HG02852 (cell line): ENCODE measurements around the gene ALK.

Experiments
- ATAC-seq: cut with Tn5 transposase; IDR thresholded peaks from one replicate; pipeline ENCODE4 v1.9.1; 2021; ENCODE audit warnings: mild to moderate bottlenecking, moderate library complexity; ENCODE audit not compliant: unreplicated experiment

ALK gene

DNA sequence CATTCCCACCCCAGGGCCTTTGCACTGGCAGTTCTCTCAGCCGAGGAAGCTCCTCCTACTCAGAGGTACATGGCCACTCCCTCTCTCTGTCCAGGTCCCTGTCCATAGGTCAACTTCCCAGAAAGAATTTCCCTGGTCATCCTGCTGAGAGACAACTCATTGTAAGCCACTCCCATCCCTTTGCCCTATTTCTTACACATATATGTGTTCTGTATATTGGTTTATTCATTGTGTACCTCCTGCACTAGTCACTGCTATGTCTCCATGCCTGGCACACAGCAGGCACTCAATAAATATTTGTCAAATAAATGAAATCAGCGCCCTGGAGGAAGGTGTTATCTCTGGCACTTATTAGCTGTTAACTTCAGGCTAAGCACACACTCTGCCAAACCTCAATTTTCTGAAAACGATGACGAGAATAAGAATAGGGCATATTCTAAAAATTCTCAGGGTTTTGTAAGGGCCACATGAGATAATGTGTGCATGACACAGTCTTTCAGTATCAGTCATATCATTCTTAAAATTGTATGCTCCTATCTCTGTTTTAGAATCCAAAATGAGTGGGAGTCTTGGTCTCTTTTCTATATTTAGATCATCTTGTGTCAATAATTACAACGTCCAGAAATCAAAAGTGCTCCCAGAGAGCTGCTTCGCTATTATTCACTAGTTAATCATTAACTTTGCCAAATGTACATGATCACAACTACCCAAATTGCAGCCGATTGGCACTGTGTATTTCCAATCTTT is 198.0 kb downstream of the ALK start:
- peak; percentile 82 for ATAC-seq

DNA sequence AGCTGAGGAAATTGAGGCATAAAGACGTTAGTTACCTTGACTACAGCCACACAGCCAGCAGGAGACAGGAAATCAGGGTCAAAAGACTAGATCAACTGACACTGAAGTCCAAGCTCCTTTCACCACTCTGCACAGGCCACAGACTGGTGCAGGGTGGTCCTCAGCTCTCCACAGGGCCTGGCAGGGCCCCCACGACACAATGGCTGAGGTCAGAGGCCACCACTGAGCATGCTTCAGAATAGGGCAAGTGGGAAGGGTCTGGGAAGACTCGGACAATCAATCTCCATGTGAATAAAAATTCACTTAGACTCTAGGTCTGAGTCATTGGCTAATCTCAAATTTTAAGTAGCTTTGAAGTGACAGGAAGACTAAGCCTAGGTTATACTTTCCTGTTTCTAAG is 201.7 kb downstream of the ALK start:
- ATAC-seq, result no peak

DNA sequence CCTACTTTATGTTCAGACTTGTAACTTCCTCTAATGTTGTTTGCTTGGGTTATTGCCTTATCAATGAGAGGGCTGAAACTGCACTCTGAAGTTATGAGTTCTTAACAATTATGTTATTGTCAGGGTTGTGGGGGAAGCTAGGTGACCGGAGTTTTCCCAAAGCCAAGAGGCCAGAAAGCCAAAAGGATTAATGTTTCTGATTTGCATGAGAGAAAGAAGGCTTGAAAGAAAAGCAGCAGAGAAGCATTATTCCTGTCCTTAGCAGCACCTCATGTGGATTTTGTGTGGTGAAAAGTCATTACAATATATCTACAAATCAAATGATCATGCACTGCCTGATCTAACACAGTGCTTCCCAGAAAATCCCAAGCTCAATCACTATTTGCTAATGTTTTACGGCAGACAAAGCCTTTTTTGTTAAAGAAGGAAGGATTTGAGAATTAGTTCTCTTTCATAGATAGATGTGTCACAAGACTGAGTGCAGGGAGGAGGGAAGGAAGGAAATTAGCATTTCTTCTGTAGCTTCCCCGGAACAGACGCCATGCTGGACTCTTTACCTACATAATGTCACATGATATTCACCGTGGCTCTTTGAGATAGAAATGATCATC is 203.2 kb downstream of the ALK start:
- no peak for ATAC-seq

DNA sequence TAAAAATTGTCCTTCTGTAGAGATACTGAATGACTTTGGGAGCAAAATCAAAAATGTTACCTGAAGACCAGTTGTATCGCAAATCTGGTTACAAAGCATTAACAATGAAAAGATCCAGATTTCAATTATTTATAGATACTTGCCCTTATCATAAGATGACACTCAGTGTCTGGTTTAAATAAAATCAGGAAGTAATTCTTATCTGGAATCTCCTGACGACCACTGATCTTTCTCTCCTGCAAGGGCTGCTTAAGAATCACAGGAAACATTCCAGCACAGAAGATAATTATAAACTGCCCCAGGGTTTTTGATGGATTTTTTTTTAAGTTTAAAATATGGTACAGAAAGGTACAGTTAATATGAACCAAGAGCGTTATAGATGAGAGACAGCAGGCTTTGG is 205.7 kb downstream of the ALK start:
- ATAC-seq, result no peak

DNA sequence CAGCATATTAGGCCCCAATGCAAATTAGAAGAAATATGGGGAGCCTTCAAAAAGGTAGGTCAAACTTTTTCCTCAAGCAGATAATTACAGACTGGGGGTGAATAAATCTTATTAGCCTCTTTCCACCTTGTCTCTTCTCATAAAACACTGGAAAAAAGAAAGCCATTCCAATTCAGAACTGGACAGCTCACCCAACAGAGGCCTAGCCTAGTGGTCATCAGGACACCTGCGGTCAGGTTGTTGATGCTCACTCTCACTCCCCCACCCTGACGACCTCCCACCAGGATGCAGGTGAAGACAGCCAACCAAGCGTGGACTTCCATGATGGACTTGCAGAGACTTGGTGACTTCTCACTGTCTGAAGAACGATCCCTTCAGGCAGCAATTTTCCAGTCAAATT is 207.1 kb downstream of the ALK start:
- ATAC-seq, result no peak

DNA sequence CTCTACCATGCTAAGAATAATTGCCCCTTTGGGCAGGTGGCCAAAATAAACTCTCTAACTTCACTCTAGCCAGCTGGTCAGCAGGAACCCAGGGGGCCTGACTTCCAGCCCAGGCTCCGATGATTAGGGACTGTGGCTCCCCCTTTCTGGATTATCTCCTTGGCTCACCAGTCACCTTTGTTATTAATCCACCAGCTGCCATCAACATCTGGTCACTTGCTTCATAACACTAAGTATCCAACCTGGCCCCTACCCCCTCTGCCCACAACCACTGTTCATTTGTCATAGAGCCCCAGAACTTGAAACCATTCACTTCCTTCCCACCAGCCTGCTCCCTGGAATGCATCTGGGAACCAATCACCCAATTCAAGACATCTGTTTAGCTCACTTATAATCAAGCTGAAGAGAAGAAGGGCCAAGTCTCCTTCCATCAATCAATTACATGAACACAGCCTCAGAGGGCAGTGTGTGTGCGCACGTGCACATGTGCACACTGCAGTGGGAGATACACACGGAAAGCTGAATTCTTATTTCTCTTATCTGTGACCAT is 215.1 kb downstream of the ALK start:
- no peak for ATAC-seq

DNA sequence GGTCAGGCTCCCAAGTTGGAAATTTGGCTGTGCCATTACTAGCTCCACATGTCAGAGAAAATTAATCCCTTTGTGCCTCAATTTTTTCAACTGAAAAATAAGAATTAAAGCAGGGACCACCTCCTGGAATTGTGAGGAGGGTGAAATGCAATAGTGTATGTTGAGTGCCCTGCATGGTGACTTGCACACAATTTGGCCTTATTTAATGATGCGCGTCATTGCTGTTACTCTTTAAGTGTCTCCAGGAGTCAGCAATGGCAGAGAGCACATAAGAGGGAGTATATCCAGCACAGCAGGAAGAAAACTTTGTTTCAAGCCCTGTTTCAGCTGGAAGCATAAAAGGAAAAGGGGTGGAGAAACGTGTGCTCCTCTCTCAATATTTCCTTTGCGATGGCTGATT is 215.8 kb downstream of the ALK start:
- ATAC-seq, result no peak

DNA sequence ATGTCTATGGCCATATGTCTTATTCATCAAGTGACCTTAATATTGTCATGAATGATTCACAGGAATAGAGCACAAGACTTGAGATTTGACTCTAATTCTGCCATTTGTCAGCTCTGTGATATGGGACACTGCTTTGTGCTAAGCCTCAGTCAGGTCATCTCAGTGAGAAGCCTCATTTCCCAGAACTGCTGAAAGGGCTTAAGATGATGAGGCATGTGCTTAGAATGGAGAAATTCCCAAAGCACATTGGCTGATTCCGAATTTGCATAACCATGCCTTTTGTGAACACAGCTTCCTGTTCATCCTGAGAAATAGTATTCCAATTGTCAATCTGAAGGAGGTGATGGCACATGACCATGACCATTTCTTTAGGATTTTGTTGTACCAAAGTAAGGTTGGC is 218.1 kb downstream of the ALK start:
- no peak for ATAC-seq

DNA sequence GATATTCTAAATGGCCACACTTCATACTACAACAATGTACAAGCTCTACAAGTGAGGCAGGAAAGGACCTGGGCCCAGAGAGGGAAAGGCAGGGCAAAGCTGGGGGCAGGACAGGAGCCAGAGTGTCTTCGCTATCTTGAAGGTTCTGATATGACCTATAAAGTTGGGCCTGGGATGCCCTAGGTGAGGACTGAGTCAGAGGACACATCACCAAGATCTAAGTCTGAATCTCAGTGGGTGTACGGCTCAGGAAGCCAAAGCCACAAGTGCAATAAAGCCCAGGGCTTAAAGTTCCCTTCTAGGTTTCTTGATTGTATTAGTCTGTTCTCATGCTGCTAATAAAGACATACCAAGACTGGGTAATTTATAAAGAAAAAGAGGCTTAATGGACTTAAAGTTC is 219.1 kb downstream of the ALK start:
- no peak for ATAC-seq

DNA sequence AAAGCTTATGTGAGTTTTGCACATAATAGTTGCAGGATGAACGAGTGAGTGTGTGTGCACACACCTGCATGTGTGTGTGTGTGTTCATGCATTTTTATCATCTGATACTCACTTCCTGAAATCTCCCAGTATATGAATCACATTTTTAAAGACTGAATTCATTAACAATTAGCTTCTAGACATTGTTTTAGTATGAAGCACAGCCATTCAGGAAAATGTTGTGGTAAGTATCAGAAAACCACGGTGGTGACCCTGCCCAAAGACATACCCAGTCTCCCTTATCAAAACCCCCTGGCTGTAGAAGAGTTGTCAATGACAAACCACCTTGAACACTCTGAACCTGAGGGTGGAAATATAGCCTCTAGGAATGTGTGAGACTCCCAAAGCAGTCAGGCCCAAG is 220.8 kb downstream of the ALK start:
- ATAC-seq, result no peak

DNA sequence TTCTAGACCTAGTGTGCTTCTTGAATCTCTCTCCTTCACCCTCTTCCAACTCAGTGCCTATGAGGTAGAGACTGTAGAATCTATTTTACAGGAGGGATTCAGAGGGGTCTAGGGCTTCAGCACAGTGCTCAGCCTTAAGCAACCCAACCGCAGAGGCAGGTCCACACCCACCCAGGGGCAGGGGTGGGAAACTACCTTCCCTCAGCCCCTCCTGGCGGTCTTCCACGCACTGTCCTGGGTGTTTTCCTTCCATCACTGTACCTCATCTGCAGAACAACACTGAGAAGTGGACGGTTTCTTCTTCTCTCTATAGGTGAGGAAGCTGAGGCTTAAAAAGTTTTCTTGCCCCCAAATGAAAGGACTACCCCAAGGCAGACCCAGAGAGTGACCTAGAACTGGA is 222.3 kb downstream of the ALK start:
- ATAC-seq, result no peak

DNA sequence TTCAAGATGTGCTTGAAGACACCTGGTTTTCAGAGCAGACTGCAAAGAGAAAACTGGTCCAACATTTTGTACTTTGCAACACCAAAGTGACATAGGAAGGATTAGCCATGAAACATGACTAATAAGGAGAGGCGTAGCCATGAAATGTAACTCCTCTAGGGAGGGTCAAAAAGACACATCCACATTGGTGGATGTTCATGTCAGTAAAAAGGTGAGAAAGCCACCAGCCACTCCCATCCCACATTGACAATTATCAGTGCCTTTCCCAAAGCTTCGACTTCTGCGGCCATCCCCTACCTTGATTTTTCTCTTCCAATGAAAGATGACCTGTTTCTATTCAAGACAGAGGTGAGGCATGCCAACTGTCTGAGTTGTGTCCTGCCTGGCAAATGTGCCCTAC is 223.2 kb downstream of the ALK start:
- ATAC-seq, result no peak

DNA sequence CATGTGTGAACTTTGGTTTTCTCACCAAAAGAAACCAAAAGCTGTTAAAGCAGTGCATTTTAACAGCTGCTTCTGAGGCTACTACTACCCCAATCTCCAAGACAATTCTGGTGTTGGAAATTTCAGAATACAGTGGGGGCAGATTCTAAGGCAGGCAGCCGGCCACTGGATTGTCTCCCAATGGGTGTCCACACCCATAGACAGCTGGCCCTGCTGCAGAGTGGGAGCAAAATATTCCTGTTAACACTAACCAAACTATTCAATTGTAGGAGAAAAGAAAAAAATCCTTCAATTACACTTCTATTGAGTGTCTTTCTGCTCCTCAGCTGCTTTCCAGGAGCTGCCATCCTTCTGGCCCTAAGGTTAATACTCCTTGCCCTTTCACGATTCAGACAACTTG is 223.7 kb downstream of the ALK start:
- no peak for ATAC-seq

DNA sequence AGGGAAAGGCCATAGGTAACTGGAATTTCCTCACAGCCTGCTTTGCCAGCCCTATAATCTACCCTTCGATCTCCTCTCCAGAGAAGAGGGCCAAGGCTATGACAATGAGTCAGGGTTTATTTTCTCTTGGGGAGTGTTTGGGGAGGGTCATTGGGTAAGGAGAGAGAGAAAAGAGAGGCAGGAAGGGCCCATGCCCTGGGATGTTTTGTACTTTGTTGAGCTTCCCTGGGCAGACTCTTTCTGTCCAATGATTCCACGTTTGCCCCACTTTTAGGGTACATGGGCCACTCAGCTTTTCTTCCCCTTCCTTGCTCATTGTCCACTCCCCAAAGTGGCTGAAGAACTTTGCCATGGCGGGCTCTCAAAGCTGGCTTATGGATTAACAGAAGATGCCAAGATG is 224.2 kb downstream of the ALK start:
- no peak for ATAC-seq

DNA sequence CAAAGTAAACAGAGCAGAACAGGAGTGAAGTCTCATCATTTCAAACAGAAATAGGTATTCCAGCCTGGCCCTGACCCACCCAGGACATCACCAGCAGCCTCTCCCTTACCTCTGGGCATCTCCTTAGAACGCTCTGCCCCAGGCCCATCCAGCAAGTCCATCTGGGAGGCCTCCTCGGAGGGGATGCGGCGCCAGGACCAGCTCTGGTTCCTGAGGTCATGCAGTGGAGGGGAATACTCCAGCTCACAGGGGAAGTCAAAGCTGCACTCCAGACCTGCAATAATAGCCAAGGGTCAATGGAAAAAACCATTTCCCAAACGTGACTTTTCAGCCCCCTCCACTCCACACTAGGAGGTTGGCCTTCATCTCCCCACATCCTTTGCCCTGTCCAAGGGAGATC is 226.6 kb downstream of the ALK start:
- no peak for ATAC-seq

DNA sequence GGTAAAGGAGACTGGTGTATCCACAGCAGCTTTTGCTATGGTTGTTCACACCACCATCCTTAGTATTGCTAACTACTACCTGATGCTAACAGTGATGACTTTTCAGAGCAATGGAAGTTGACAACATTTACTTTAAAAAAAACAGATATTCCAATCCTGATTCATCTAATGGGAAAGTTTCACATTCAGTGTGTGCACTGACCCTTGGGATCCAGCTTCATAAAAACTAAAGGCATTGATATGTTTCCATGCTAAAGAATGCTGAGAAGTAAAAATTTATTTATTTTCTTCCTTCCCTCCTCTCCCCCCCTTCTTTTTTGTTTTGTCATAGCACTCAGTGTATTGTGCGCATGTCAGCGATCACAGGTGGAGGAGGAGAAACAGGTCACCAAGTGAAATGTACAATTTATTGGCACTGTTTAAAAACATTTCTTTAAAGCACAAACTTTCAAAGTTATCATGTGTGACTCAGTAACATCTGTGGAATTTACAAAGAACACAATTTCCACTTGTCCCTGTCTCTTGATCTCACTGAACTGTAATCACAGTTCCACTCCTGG is 229.9 kb downstream of the ALK start:
- ATAC-seq, result no peak

DNA sequence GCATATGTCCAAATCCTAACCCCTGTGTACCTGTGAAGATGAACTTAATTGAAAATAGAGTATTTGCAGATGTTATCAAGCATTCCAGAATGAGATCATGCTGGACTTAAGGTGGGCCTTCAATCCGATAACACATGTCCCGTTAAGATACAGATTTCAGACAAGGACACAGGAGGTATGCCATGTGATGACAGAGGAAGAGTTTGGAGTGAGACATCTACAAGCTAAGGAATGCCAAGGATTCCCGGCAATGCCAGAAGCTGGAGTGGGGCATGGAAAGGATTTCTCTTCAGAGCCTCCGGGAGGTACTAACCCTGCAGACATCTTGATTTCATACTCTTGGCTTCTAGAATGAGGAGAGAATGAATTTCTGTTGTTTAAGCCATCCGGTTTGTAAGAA is 231.7 kb downstream of the ALK start:
- no peak for ATAC-seq

DNA sequence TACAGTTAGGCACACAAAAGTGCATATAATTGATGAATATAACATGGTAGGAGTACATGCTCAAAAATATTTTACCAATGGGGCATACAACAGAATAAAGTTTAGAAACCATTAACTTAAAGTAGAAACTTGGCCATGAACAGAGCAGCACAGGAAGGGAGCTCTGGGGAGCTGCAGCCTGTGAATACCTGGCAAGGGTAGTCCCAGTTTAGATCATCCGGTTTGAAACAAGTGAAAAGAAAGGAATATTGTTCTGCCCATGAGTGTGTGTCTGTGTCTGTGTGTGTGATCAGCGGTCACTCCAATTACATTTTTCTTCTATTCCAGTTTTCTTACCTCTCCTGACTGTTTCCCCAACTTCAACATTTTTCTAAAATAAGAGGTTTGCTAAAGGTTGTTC is 233.0 kb downstream of the ALK start:
- no peak for ATAC-seq

DNA sequence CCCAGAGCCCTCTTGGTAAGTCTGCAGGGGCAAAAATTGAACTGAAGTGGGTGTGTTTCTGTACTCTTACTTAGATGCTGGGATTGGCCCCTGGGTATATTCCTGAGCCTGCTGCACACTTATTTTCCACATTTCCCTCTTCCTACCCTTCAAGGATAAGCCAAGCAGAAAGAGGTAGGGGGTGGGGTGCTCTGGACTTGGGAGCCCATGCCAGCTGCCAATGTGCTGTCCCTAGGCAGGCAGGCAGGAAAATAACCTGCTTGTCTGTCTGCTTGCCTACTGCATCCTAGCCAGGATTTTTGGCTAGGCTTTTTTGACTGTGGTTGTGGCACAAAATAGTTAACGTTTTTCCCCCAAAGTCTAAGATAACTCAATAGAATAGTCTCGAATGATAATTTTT is 234.3 kb downstream of the ALK start:
- no peak for ATAC-seq

DNA sequence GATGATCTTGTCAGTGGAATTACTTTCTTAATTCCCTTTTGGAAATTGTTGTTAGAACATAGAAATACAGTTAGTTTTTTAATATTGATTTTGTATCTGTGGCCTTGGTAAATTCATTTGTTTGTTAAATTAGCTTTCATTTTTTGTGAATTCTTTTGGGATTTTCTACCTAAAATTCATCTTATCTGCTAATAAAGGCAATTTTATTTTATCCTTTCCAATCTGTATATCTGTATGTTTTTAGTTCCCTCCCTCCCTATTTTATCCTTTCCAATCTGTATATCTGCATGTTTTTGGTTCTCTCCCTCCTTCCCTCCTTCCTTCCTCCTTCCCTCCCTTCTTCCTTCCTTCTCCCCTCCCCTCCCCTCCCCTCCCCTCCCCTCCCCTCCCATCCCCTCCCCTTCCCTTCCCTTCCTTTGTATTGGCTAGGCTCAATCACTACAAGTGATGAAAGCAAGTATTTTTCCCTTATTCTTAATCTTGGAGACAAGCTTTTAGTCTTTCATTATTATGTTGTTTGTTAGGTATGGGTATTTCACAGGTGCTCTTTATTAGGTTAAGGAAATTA is 244.4 kb downstream of the ALK start:
- no peak for ATAC-seq

DNA sequence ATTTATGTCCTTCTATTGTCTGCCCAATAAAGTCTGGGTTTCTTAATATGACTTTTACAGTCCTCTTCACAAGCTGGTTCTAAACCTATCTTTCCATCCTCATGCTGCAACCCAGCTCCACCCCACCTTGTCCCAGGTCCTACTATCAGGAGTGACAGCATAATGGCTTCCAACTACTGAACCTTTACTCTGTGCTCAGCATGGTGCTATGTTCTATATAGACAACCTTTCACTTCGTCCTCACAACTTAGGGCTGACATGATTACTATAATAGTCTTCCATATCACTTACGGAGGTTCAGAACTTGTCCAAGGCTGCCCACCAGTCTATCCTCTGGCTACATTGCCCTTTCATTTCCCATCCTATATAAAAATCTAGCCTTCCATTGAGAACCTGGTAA is 256.8 kb downstream of the ALK start:
- no peak for ATAC-seq

DNA sequence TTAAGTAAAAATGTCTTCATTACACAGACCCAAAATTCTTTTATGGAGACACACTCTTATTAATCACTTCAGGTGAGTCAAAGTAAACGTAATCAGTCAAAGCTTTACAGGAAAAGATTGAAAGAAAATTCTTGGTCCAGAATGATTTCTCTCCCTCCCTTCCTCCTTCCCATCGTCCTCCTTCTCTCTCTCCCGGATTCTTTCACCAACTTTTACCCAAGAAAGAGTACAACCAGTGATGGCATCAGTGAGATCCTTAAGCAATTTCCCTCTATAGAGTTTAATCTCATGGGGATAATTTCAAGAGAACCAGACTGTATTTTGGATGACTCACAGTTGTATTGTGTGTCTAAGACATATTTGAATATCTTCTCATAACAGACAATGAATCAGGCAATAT is 258.1 kb downstream of the ALK start:
- ATAC-seq, result no peak
